Fibroblast of skin of abdomen (primary cell): Measurements from ENCODE around the gene TBX20. TPM values are rescaled to one million over a fixed set of nuclear protein-coding genes. Genes with fewer than 3 reads are reported as not detected.

Source experiments
- DNase-seq: peaks from one replicate; pipeline ENCODE4 v3.0.0-alpha.2; 2013
- polyA plus RNA-seq, 2 experiments: library from polyadenylated mRNA; unstranded; fragments of 120-200 nt; gene quantifications; one replicate each; pipeline ENCODE4 v1.2.1, GENCODE V29; 2013; ENCODE audit not compliant: insufficient read length in 2 of 2

Gene TBX20
- 0.23 TPM for polyA plus RNA-seq (2013, experiment 1 of 2; ENCODE audit: insufficient read length)
- 0.30 TPM for polyA plus RNA-seq (2013, experiment 2 of 2; ENCODE audit: insufficient read length)

- peak; percentile 58 for DNase-seq
These were observed at the start of gene TBX20 for GRCh38 chr7:35253710-35254495. TSS of gene TBX20 (minus strand) at chr7:35254100. CDS start at chr7:35253620, 480 bp downstream.

- no peak for DNase-seq
These were observed 35.5 kb upstream of the TBX20 start for GRCh38 chr7:35289376-35289775.

GRCh38 chr7:35286986-35287385, 33.1 kb upstream of the TBX20 start:
- DNase-seq = no peak

GRCh38 chr7:35286422-35286821, 32.5 kb upstream of the TBX20 start:
- DNase-seq = peak; percentile 5

GRCh38 chr7:35285799-35286198, 31.9 kb upstream of the TBX20 start:
- no peak for DNase-seq

GRCh38 chr7:35280902-35281301, 27.0 kb upstream of the TBX20 start:
- no peak for DNase-seq

GRCh38 chr7:35277359-35277758, 23.5 kb upstream of the TBX20 start:
- no peak for DNase-seq

GRCh38 chr7:35272246-35272645, 18.3 kb upstream of the TBX20 start:
- DNase-seq = no peak

GRCh38 chr7:35268953-35269352, 15.1 kb upstream of the TBX20 start:
- no peak for DNase-seq

GRCh38 chr7:35267411-35267810, 13.5 kb upstream of the TBX20 start:
- DNase-seq = no peak

- no peak for DNase-seq
These were observed 9.5 kb upstream of the TBX20 start for GRCh38 chr7:35263396-35263795.

- DNase-seq = no peak
These were observed 7.8 kb upstream of the TBX20 start for GRCh38 chr7:35261476-35262285.

- no peak for DNase-seq
These were observed 7.1 kb upstream of the TBX20 start for GRCh38 chr7:35261041-35261440.

GRCh38 chr7:35260246-35260645, 6.3 kb upstream of the TBX20 start:
- DNase-seq = no peak

- no peak for DNase-seq
These were observed 5.6 kb upstream of the TBX20 start for GRCh38 chr7:35259523-35259908.

- no peak for DNase-seq
These were observed 5.1 kb upstream of the TBX20 start for GRCh38 chr7:35258868-35259522.

GRCh38 chr7:35258125-35258867, 4.4 kb upstream of the TBX20 start:
- DNase-seq = no peak

GRCh38 chr7:35257251-35258124, 3.6 kb upstream of the TBX20 start:
- no peak for DNase-seq

- no peak for DNase-seq
These were observed 2.6 kb upstream of the TBX20 start for GRCh38 chr7:35256256-35257175.
